Panc1 (cell line): ENCODE data around the gene TUBB1.

ENCODE experiments used
- SIN3A ChIP-seq: IDR thresholded peaks from 2 replicates; pipeline ENCODE4 v1.6.1; 2012; ENCODE audit warnings: low read depth, mild to moderate bottlenecking, low read length, moderate library complexity, borderline replicate concordance; ENCODE audit not compliant: insufficient read depth
- TCF7L2 ChIP-seq: IDR thresholded peaks from 2 replicates; pipeline ENCODE4 v1.6.1; 2011; ENCODE audit warnings: mild to moderate bottlenecking, low read depth, low read length, inconsistent platforms
- TF ChIP-seq, protein P1 (sequence below): fragments of 450-650 bp; IDR thresholded peaks from 2 replicates; pipeline ENCODE4 v1.5.1; 2017; ENCODE audit warnings: mild to moderate bottlenecking
- TF ChIP-seq, protein P2 (sequence below), 2 experiments: IDR thresholded peaks; 2 replicates each; pipeline ENCODE4 v1.6.1; 2011 to 2012; ENCODE audit warnings: low read depth in 2 of 2, control low read depth in 1 of 2, low read length in 1 of 2, mild to moderate bottlenecking in 1 of 2, moderate library complexity in 1 of 2; ENCODE audit not compliant: insufficient read depth in 1 of 2

DNA sequence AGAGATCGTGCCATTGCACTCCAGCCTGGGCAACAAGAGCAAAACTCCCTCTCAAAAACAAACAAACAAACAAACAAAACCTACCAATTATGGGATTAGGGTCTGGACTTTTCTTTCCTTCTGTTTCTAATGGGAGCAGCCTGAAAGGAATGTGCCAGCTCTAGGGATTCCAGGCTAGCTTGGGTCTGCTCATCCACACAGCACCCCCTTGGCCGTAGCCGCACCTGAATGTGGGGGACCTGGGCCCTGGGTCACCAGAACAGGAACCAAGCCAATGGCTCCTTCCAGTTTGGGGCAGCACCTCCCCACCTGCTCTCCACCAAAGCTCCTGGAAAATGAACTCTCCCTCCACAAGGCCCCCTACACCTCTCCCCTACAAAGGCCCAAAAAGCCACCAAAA is 18.9 kb upstream of the TUBB1 start:
- TF ChIP-seq, protein P1, sequence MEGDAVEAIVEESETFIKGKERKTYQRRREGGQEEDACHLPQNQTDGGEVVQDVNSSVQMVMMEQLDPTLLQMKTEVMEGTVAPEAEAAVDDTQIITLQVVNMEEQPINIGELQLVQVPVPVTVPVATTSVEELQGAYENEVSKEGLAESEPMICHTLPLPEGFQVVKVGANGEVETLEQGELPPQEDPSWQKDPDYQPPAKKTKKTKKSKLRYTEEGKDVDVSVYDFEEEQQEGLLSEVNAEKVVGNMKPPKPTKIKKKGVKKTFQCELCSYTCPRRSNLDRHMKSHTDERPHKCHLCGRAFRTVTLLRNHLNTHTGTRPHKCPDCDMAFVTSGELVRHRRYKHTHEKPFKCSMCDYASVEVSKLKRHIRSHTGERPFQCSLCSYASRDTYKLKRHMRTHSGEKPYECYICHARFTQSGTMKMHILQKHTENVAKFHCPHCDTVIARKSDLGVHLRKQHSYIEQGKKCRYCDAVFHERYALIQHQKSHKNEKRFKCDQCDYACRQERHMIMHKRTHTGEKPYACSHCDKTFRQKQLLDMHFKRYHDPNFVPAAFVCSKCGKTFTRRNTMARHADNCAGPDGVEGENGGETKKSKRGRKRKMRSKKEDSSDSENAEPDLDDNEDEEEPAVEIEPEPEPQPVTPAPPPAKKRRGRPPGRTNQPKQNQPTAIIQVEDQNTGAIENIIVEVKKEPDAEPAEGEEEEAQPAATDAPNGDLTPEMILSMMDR = no peak
- TF ChIP-seq, protein P2, sequence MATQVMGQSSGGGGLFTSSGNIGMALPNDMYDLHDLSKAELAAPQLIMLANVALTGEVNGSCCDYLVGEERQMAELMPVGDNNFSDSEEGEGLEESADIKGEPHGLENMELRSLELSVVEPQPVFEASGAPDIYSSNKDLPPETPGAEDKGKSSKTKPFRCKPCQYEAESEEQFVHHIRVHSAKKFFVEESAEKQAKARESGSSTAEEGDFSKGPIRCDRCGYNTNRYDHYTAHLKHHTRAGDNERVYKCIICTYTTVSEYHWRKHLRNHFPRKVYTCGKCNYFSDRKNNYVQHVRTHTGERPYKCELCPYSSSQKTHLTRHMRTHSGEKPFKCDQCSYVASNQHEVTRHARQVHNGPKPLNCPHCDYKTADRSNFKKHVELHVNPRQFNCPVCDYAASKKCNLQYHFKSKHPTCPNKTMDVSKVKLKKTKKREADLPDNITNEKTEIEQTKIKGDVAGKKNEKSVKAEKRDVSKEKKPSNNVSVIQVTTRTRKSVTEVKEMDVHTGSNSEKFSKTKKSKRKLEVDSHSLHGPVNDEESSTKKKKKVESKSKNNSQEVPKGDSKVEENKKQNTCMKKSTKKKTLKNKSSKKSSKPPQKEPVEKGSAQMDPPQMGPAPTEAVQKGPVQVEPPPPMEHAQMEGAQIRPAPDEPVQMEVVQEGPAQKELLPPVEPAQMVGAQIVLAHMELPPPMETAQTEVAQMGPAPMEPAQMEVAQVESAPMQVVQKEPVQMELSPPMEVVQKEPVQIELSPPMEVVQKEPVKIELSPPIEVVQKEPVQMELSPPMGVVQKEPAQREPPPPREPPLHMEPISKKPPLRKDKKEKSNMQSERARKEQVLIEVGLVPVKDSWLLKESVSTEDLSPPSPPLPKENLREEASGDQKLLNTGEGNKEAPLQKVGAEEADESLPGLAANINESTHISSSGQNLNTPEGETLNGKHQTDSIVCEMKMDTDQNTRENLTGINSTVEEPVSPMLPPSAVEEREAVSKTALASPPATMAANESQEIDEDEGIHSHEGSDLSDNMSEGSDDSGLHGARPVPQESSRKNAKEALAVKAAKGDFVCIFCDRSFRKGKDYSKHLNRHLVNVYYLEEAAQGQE (IDR thresholded peaks at IDR 0.05; ENCODE audit: insufficient read depth in 1 of 2, low read depth in 2 of 2, low read length in 1 of 2) = no peak
- no peak for TF ChIP-seq SIN3A
- TF ChIP-seq TCF7L2 = no peak
